Neural cell (in vitro differentiated cells): ENCODE data around the gene SRCIN1. TPM values are rescaled to one million over a fixed set of nuclear protein-coding genes. Genes with fewer than 3 reads are reported as not detected.

Experiments
- H2AFZ ChIP-seq: fragments of 200-600, 300-800 bp; sonication (generic), shearing (Covaris generic); 2 replicates; pipeline ENCODE4 v1.6.0; 2014; ENCODE audit warnings: low read depth, mild to moderate bottlenecking, antibody characterized with exemption, low read length, moderate library complexity
- H3F3A ChIP-seq: fragments of 200-600 bp; shearing (Covaris generic); 2 replicates; pipeline ENCODE4 v1.6.1; 2016; ENCODE audit warnings: mild to moderate bottlenecking, moderate library complexity, mixed read lengths, antibody characterized with exemption, low read length; ENCODE audit not compliant: insufficient read depth, poor library complexity, severe bottlenecking
- H3K27ac ChIP-seq: fragments of 200-600, 300-800 bp; sonication (generic), shearing (Covaris generic); 2 replicates; pipeline ENCODE4 v1.5.1; 2014; ENCODE audit warnings: mild to moderate bottlenecking, low read length, moderate library complexity
- H3K27me3 ChIP-seq: fragments of 300-800, 200-600 bp; sonication (generic), shearing (Covaris generic); 2 replicates; pipeline ENCODE4 v1.6.0; 2014; ENCODE audit warnings: mild to moderate bottlenecking, low read depth, low read length, moderate library complexity; ENCODE audit not compliant: insufficient read depth
- H3K36me3 ChIP-seq: fragments of 300-800, 200-600 bp; sonication (generic), shearing (Covaris generic); 2 replicates; pipeline ENCODE4 v1.5.1; 2014; ENCODE audit warnings: mild to moderate bottlenecking, antibody characterized with exemption, low read length, moderate library complexity; ENCODE audit not compliant: insufficient read depth
- H3K4me2 ChIP-seq: fragments of 300-800, 200-600 bp; sonication (generic), shearing (Covaris generic); 2 replicates; pipeline ENCODE4 v1.6.0; 2014; ENCODE audit warnings: mild to moderate bottlenecking, low read length
- H3K4me3 ChIP-seq: fragments of 300-800, 200-600 bp; sonication (generic), shearing (Covaris generic); 2 replicates; pipeline ENCODE4 v1.5.1; 2014; ENCODE audit warnings: mild to moderate bottlenecking, low read length, moderate library complexity
- H3K79me2 ChIP-seq: fragments of 200-600 bp; shearing (Covaris generic); replicated peaks from 2 replicates; pipeline ENCODE4 v1.6.0; 2014; ENCODE audit warnings: mild to moderate bottlenecking, low read length, moderate library complexity; ENCODE audit not compliant: insufficient read depth
- H3K9ac ChIP-seq: fragments of 300-800, 200-600 bp; sonication (generic), shearing (Covaris generic); 2 replicates; pipeline ENCODE4 v1.6.1; 2016; ENCODE audit warnings: mild to moderate bottlenecking, low read length, mixed read lengths
- H3K9me2 ChIP-seq: fragments of 200-600 bp; shearing (Covaris generic); 2 replicates; pipeline ENCODE4 v1.6.1; 2016; ENCODE audit warnings: mild to moderate bottlenecking, low read length, mixed read lengths; ENCODE audit not compliant: insufficient read depth
- H3K9me3 ChIP-seq: fragments of 200-600, 300-800 bp; sonication (generic), shearing (Covaris generic); 2 replicates; pipeline ENCODE4 v1.6.1; 2016; ENCODE audit warnings: mild to moderate bottlenecking, mixed run types, low read length, moderate library complexity, mixed read lengths
- H4K20me1 ChIP-seq: fragments of 200-600 bp; shearing (Covaris generic); 2 replicates; pipeline ENCODE4 v1.6.1; 2016; ENCODE audit warnings: mild to moderate bottlenecking, mixed run types; ENCODE audit not compliant: insufficient read depth
- CTCF ChIP-seq: fragments of 450-650 bp; IDR thresholded peaks from 2 replicates; pipeline ENCODE4 v1.5.1; 2014; ENCODE audit warnings: antibody characterized with exemption, mild to moderate bottlenecking, moderate library complexity; ENCODE audit not compliant: poor library complexity, severe bottlenecking
- EP300 ChIP-seq: fragments of 450-650 bp; conservative IDR thresholded peaks from 2 replicates; pipeline ENCODE4 v1.6.1; 2014; ENCODE audit warnings: antibody characterized with exemption, mild to moderate bottlenecking, moderate library complexity; ENCODE audit not compliant: poor library complexity, severe bottlenecking
- EZH2 ChIP-seq: fragments of 200-600, 300-800 bp; shearing (Covaris generic), sonication (generic); IDR thresholded peaks from 2 replicates; pipeline ENCODE4 v1.6.1; 2014; ENCODE audit warnings: antibody characterized with exemption, low read length, borderline replicate concordance, mild to moderate bottlenecking; ENCODE audit not compliant: insufficient read depth, poor library complexity, severe bottlenecking
- MXI1 ChIP-seq: fragments of 450-650 bp; conservative IDR thresholded peaks from 2 replicates; pipeline ENCODE4 v1.6.1; 2014; ENCODE audit warnings: antibody characterized with exemption, mild to moderate bottlenecking; ENCODE audit not compliant: poor library complexity, severe bottlenecking
- POLR2AphosphoS5 ChIP-seq: IDR thresholded peaks from 2 replicates; pipeline ENCODE4 v1.6.1; 2012
- RAD21 ChIP-seq: fragments of 450-650 bp; conservative IDR thresholded peaks from 2 replicates; pipeline ENCODE4 v1.6.1; 2014; ENCODE audit warnings: antibody characterized with exemption, mild to moderate bottlenecking, moderate library complexity
- REST ChIP-seq: IDR thresholded peaks from 2 replicates; pipeline ENCODE4 v1.6.1; 2012; ENCODE audit warnings: borderline replicate concordance
- SMC3 ChIP-seq: fragments of 450-650 bp; conservative IDR thresholded peaks from 2 replicates; pipeline ENCODE4 v1.6.1; 2014; ENCODE audit warnings: antibody characterized with exemption, mild to moderate bottlenecking, moderate library complexity; ENCODE audit not compliant: poor library complexity
- TAF1 ChIP-seq: IDR thresholded peaks from 2 replicates; pipeline ENCODE4 v1.6.1; 2012; ENCODE audit warnings: low read depth
- polyA plus RNA-seq: library from polyadenylated mRNA; depleted of rRNA; stranded (reverse); fragments of >200 nt; gene quantifications from 2 replicates; pipeline ENCODE4 v1.2.3, GENCODE V29; 2014

SRCIN1 gene
- polyA plus RNA-seq, 1 donor from 2014 or later, result 18.0 TPM

- peaks cover 17% of the 10 kb centered on the region for H3K27me3 ChIP-seq
- no peak overlapping the region for H3K9ac ChIP-seq
- H3F3A ChIP-seq, result no peaks in the 10 kb centered on the region
- no peak overlapping the region for H2AFZ ChIP-seq
- no peak overlapping the region for H3K4me2 ChIP-seq
- H3K4me3 ChIP-seq, result no peak overlapping the region
- H3K27ac ChIP-seq, result no peak overlapping the region
- H3K9me3 ChIP-seq, result no peaks in the 10 kb centered on the region
- H3K36me3 ChIP-seq, result no peaks in the 10 kb centered on the region
- H3K79me2 ChIP-seq, result no peaks in the 10 kb centered on the region
- H3K9me2 ChIP-seq, result no peaks in the 10 kb centered on the region
- TF ChIP-seq SMC3 (no peak), EZH2 (no peak), RAD21 (no peak), REST (no peak), POLR2AphosphoS5 (no peak), MXI1 (no peak), TAF1 (no peak), CTCF (no peak), EP300 (no peak)
- peaks cover 39% of the 10 kb centered on the region for H4K20me1 ChIP-seq
These were observed 28.0 kb downstream of the SRCIN1 start for GRCh38 chr17:38577645-38578173.

GRCh38 chr17:38577244-38577643 is 28.5 kb downstream of the SRCIN1 start:
- Histone ChIP-seq H3K27ac (no peak overlapping the region), H3K27me3 (peaks cover 17% of the 10 kb centered on the region), H3K9ac (no peak overlapping the region), H4K20me1 (peaks cover 39% of the 10 kb centered on the region), H2AFZ (no peak overlapping the region), H3K79me2 (no peaks in the 10 kb centered on the region), H3F3A (no peaks in the 10 kb centered on the region), H3K9me3 (no peaks in the 10 kb centered on the region), H3K9me2 (no peaks in the 10 kb centered on the region), H3K36me3 (no peaks in the 10 kb centered on the region), H3K4me2 (no peak overlapping the region), H3K4me3 (no peak overlapping the region)
- TF ChIP-seq SMC3 (no peak), REST (no peak), POLR2AphosphoS5 (no peak), EP300 (no peak), RAD21 (peak; percentile 15), MXI1 (no peak)
